GM23338 (cell line): ENCODE measurements around the gene GRK5. TPM values are rescaled to one million over a fixed set of nuclear protein-coding genes. Genes with fewer than 3 reads are reported as not detected.

Experiments
- ATAC-seq: fragments of 200-7000 bp; cut with Tn5 transposase; 3 replicates; pipeline ENCODE4 v1.9.1; 2020
- DNase-seq: peaks from one replicate; pipeline ENCODE4 v3.0.0-alpha.2; 2015; ENCODE audit warnings: low spot score
- H2AFZ ChIP-seq: fragments of 200-600 bp; sonication (generic); 2 replicates; pipeline ENCODE4 v1.8.0; 2016; ENCODE audit warnings: antibody characterized with exemption, mild to moderate bottlenecking, moderate library complexity
- H3F3A ChIP-seq: fragments of 200-600 bp; sonication (generic); replicated peaks from 2 replicates; pipeline ENCODE4 v1.8.0; 2017; ENCODE audit warnings: antibody characterized with exemption, mixed run types, low read depth
- H3K27ac ChIP-seq: fragments of 200-600 bp; sonication (generic); 2 replicates; pipeline ENCODE4 v1.6.1; 2016; ENCODE audit warnings: low read depth
- H3K27me3 ChIP-seq: fragments of 200-600 bp; sonication (generic); 2 replicates; pipeline ENCODE4 v1.8.0; 2016; ENCODE audit warnings: mild to moderate bottlenecking, mixed run types, moderate library complexity; ENCODE audit not compliant: insufficient read depth
- H3K36me3 ChIP-seq: fragments of 200-600 bp; sonication (generic); 2 replicates; pipeline ENCODE4 v1.8.0; 2016; ENCODE audit warnings: mild to moderate bottlenecking; ENCODE audit not compliant: insufficient read depth
- H3K4me1 ChIP-seq: fragments of 200-600 bp; sonication (generic); 2 replicates; pipeline ENCODE4 v1.8.0; 2016; ENCODE audit warnings: mild to moderate bottlenecking, moderate library complexity; ENCODE audit not compliant: insufficient read depth
- H3K4me2 ChIP-seq: fragments of 200-600 bp; sonication (generic); 2 replicates; pipeline ENCODE4 v1.7.1; 2017; ENCODE audit warnings: mixed run types
- H3K4me3 ChIP-seq: fragments of 200-600 bp; sonication (generic); 2 replicates; pipeline ENCODE4 v1.6.1; 2016; ENCODE audit warnings: mixed run types
- H3K79me2 ChIP-seq: fragments of 200-600 bp; sonication (generic); replicated peaks from 2 replicates; pipeline ENCODE4 v1.8.0; 2017; ENCODE audit warnings: mild to moderate bottlenecking; ENCODE audit not compliant: insufficient read depth
- H3K9me2 ChIP-seq: fragments of 200-600 bp; sonication (generic); 2 replicates; pipeline ENCODE4 v1.8.0; 2017; ENCODE audit not compliant: insufficient read depth
- H4K20me1 ChIP-seq: fragments of 200-600 bp; sonication (generic); replicated peaks from 2 replicates; pipeline ENCODE4 v1.8.0; 2017; ENCODE audit warnings: mild to moderate bottlenecking; ENCODE audit not compliant: insufficient read depth
- H3K27ac Mint-ChIP-seq: 2 replicates; pipeline ENCODE4 v1.8.0; 2020; ENCODE audit warnings: inconsistent platforms, mild to moderate bottlenecking, moderate library complexity, mixed read lengths
- H3K27me3 Mint-ChIP-seq: 3 replicates; pipeline ENCODE4 v1.8.0; 2022; ENCODE audit warnings: low read depth, mild to moderate bottlenecking, moderate library complexity, mixed read lengths, inconsistent platforms; ENCODE audit not compliant: insufficient read depth, poor library complexity
- H3K36me3 Mint-ChIP-seq: 3 replicates; pipeline ENCODE4 v1.8.0; 2021; ENCODE audit warnings: low read depth, mild to moderate bottlenecking, inconsistent platforms, moderate library complexity, mixed read lengths
- H3K4me1 Mint-ChIP-seq: 3 replicates; pipeline ENCODE4 v1.8.0; 2020; ENCODE audit warnings: mild to moderate bottlenecking, inconsistent platforms, mixed read lengths
- H3K4me3 Mint-ChIP-seq: 3 replicates; pipeline ENCODE4 v1.8.0; 2021; ENCODE audit warnings: moderate library complexity, mild to moderate bottlenecking, inconsistent platforms, mixed read lengths
- H3K9me3 Mint-ChIP-seq: 3 replicates; pipeline ENCODE4 v1.8.0; 2020; ENCODE audit warnings: moderate library complexity, mild to moderate bottlenecking, inconsistent platforms, mixed read lengths
- JUNB ChIP-seq: IDR thresholded peaks from one replicate; pipeline ENCODE4 v1.6.1; 2016; ENCODE audit warnings: antibody characterized with exemption; ENCODE audit not compliant: unreplicated experiment
- NANOG ChIP-seq: IDR thresholded peaks from 2 replicates; pipeline ENCODE4 v1.6.1; 2016; ENCODE audit warnings: antibody characterized with exemption, borderline replicate concordance
- STAT1 ChIP-seq: IDR thresholded peaks from one replicate; pipeline ENCODE4 v1.6.1; 2016; ENCODE audit warnings: antibody characterized with exemption; ENCODE audit not compliant: unreplicated experiment
- ZNF114 ChIP-seq: fragments of 250-450 bp; sonication (Bioruptor Pico); IDR thresholded peaks from 2 replicates; pipeline ENCODE4 v1.5.0; 2020; ENCODE audit warnings: mild to moderate bottlenecking, moderate library complexity
- ZNF331 ChIP-seq: fragments of 250-450 bp; sonication (Bioruptor Pico); IDR thresholded peaks from 2 replicates; pipeline ENCODE4 v1.5.0; 2020; ENCODE audit warnings: low read depth, mild to moderate bottlenecking, moderate library complexity
- polyA plus RNA-seq: library from polyadenylated mRNA; unstranded; fragments of >200 nt; fragmentation: Nextera tagmentation; extraction: Ambion mirVana; gene quantifications from 2 replicates; pipeline ENCODE4 v1.2.1, GENCODE V29; 2016
- total RNA-seq: library from RNA; depleted of rRNA; stranded (reverse); fragments of >200 nt; shearing (Covaris generic); gene quantifications from 2 replicates; pipeline ENCODE4 v1.2.3, GENCODE V29; 2014
- TF ChIP-seq, protein P1 (sequence below): IDR thresholded peaks from 2 replicates; pipeline ENCODE4 v1.6.1; 2016; ENCODE audit warnings: antibody characterized with exemption
- TF ChIP-seq, protein P2 (sequence below): IDR thresholded peaks from one replicate; pipeline ENCODE4 v1.6.1; 2018; ENCODE audit warnings: antibody characterized with exemption; ENCODE audit not compliant: unreplicated experiment
- TF ChIP-seq, protein P3 (sequence below): fragments of 250-450 bp; sonication (Bioruptor Pico); IDR thresholded peaks from 2 replicates; pipeline ENCODE4 v1.5.0; 2020; ENCODE audit warnings: mild to moderate bottlenecking, moderate library complexity

Gene GRK5
- total and polyA plus RNA-seq, 2 experiments from 2014 or later: 0.53 to 2.0 TPM

DNA sequence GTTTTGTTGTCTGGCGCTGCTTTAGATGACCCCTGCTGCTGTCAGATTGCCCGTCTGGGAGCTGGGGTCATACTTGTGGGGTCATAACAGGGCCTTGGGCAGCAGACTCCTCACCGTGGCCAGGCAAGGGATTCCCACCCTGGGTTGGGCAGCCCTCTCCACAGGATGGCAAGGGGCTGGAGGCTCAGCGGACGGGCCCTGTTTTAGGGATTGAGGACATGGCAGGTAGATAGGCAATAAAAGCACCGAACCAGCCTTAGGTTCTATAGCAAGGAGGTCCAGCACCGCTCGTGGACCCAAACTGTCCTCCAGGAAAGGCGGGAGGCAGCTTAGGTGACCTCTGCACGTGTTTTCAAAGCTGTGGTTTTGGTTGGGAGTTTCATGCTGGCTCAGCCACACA lies 60.0 kb downstream of the GRK5 start:
- Histone ChIP-seq H3K27me3 (no peaks in the 10 kb centered on the region), H4K20me1 (no peaks in the 10 kb centered on the region), H3K9me2 (no peaks in the 10 kb centered on the region), H3F3A (no peaks in the 10 kb centered on the region), H3K4me2 (no peak overlapping the region), H3K27ac (no peak overlapping the region), H3K36me3 (no peaks in the 10 kb centered on the region), H2AFZ (no peak overlapping the region), H3K4me3 (no peak overlapping the region), H3K4me1 (no peaks in the 10 kb centered on the region), H3K79me2 (no peaks in the 10 kb centered on the region)
- H3K27me3 Mint-ChIP-seq: peaks cover 4% of the 10 kb centered on the region
- TF ChIP-seq, protein P1, sequence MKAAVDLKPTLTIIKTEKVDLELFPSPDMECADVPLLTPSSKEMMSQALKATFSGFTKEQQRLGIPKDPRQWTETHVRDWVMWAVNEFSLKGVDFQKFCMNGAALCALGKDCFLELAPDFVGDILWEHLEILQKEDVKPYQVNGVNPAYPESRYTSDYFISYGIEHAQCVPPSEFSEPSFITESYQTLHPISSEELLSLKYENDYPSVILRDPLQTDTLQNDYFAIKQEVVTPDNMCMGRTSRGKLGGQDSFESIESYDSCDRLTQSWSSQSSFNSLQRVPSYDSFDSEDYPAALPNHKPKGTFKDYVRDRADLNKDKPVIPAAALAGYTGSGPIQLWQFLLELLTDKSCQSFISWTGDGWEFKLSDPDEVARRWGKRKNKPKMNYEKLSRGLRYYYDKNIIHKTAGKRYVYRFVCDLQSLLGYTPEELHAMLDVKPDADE: no peak
- TF ChIP-seq ZNF331 (CRISPR knock-in tag) (no peak), ZNF114 (no peak), JUNB (no peak), NANOG (no peak), STAT1 (no peak)
- TF ChIP-seq, protein P2, sequence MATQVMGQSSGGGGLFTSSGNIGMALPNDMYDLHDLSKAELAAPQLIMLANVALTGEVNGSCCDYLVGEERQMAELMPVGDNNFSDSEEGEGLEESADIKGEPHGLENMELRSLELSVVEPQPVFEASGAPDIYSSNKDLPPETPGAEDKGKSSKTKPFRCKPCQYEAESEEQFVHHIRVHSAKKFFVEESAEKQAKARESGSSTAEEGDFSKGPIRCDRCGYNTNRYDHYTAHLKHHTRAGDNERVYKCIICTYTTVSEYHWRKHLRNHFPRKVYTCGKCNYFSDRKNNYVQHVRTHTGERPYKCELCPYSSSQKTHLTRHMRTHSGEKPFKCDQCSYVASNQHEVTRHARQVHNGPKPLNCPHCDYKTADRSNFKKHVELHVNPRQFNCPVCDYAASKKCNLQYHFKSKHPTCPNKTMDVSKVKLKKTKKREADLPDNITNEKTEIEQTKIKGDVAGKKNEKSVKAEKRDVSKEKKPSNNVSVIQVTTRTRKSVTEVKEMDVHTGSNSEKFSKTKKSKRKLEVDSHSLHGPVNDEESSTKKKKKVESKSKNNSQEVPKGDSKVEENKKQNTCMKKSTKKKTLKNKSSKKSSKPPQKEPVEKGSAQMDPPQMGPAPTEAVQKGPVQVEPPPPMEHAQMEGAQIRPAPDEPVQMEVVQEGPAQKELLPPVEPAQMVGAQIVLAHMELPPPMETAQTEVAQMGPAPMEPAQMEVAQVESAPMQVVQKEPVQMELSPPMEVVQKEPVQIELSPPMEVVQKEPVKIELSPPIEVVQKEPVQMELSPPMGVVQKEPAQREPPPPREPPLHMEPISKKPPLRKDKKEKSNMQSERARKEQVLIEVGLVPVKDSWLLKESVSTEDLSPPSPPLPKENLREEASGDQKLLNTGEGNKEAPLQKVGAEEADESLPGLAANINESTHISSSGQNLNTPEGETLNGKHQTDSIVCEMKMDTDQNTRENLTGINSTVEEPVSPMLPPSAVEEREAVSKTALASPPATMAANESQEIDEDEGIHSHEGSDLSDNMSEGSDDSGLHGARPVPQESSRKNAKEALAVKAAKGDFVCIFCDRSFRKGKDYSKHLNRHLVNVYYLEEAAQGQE: no peak
- TF ChIP-seq, protein P3, sequence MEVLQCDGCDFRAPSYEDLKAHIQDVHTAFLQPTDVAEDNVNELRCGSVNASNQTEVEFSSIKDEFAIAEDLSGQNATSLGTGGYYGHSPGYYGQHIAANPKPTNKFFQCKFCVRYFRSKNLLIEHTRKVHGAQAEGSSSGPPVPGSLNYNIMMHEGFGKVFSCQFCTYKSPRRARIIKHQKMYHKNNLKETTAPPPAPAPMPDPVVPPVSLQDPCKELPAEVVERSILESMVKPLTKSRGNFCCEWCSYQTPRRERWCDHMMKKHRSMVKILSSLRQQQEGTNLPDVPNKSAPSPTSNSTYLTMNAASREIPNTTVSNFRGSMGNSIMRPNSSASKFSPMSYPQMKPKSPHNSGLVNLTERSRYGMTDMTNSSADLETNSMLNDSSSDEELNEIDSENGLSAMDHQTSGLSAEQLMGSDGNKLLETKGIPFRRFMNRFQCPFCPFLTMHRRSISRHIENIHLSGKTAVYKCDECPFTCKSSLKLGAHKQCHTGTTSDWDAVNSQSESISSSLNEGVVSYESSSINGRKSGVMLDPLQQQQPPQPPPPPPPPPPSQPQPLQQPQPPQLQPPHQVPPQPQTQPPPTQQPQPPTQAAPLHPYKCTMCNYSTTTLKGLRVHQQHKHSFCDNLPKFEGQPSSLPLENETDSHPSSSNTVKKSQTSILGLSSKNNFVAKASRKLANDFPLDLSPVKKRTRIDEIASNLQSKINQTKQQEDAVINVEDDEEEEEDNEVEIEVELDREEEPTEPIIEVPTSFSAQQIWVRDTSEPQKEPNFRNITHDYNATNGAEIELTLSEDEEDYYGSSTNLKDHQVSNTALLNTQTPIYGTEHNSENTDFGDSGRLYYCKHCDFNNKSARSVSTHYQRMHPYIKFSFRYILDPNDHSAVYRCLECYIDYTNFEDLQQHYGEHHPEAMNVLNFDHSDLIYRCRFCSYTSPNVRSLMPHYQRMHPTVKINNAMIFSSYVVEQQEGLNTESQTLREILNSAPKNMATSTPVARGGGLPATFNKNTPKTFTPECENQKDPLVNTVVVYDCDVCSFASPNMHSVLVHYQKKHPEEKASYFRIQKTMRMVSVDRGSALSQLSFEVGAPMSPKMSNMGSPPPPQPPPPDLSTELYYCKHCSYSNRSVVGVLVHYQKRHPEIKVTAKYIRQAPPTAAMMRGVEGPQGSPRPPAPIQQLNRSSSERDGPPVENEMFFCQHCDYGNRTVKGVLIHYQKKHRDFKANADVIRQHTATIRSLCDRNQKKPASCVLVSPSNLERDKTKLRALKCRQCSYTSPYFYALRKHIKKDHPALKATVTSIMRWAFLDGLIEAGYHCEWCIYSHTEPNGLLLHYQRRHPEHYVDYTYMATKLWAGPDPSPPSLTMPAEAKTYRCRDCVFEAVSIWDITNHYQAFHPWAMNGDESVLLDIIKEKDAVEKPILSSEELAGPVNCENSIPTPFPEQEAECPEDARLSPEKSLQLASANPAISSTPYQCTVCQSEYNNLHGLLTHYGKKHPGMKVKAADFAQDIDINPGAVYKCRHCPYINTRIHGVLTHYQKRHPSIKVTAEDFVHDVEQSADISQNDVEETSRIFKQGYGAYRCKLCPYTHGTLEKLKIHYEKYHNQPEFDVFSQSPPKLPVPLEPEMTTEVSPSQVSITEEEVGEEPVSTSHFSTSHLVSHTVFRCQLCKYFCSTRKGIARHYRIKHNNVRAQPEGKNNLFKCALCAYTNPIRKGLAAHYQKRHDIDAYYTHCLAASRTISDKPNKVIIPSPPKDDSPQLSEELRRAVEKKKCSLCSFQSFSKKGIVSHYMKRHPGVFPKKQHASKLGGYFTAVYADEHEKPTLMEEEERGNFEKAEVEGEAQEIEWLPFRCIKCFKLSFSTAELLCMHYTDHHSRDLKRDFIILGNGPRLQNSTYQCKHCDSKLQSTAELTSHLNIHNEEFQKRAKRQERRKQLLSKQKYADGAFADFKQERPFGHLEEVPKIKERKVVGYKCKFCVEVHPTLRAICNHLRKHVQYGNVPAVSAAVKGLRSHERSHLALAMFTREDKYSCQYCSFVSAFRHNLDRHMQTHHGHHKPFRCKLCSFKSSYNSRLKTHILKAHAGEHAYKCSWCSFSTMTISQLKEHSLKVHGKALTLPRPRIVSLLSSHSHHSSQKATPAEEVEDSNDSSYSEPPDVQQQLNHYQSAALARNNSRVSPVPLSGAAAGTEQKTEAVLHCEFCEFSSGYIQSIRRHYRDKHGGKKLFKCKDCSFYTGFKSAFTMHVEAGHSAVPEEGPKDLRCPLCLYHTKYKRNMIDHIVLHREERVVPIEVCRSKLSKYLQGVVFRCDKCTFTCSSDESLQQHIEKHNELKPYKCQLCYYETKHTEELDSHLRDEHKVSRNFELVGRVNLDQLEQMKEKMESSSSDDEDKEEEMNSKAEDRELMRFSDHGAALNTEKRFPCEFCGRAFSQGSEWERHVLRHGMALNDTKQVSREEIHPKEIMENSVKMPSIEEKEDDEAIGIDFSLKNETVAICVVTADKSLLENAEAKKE (CRISPR knock-in tag): no peak
- DNase-seq (no peak), ATAC-seq (no peak)
- 0 out of 3 replicates have a peak, but pooled peaks cover 2% of the 10 kb centered on the region for H3K36me3 Mint-ChIP-seq
- H3K9me3 Mint-ChIP-seq: peaks cover 6% of the 10 kb centered on the region; the same call in 2 of the 3 replicates
- peaks cover 13% of the 10 kb centered on the region for H3K4me1 Mint-ChIP-seq
- H3K27ac Mint-ChIP-seq: no peak overlapping the region
- no peak overlapping the region for H3K4me3 Mint-ChIP-seq
